SK-N-SH (cell line): ENCODE results near the gene PRLR. TPM values are rescaled to one million over a fixed set of nuclear protein-coding genes. Genes with fewer than 3 reads are reported as not detected.

Source experiments
- CTCF ChIA-PET: fragments of 300-600, 350-600 bp; formaldehyde crosslinking; extraction: SDS; loops from one replicate; lab custom pipeline; 2021; lab: Yijun Ruan, JAX
- POLR2A ChIA-PET: fragments of 350-600 bp; sonication (Branson Sonifier 250); formaldehyde crosslinking; extraction: SDS; loops from one replicate; lab custom pipeline; 2020; ENCODE audit warnings: antibody characterized with exemption, inconsistent platforms; lab: Yijun Ruan, JAX
- DNase-seq: peaks from one replicate; pipeline ENCODE4 v3.0.0; 2012
- H2AFZ ChIP-seq: fragments of 200-600 bp; sonication (generic); 2 replicates; pipeline ENCODE4 v1.8.1; 2016; ENCODE audit warnings: antibody characterized with exemption, mild to moderate bottlenecking, low read depth
- H3F3A ChIP-seq: fragments of 200-600 bp; sonication (generic); replicated peaks from 2 replicates; pipeline ENCODE3; 2016; ENCODE audit warnings: antibody characterized with exemption, mild to moderate bottlenecking; ENCODE audit not compliant: insufficient read depth
- H3K27ac ChIP-seq, 2 experiments: fragments of 200-500 bp in 1 of 2; fragments of 200-600 bp in 1 of 2; sonication (Bioruptor generic) in 1 of 2; sonication (generic), shearing (Covaris generic) in 1 of 2; 2 replicates each; pipeline versions ENCODE4 v1.5.1 to v1.6.1; 2014 to 2016; ENCODE audit warnings: low read depth in 2 of 2, inconsistent platforms in 1 of 2, low read length in 1 of 2, mild to moderate bottlenecking in 1 of 2, mixed read lengths in 1 of 2
- H3K27me3 ChIP-seq: fragments of 200-600 bp; sonication (generic), shearing (Covaris generic); 2 replicates; pipeline ENCODE4 v1.6.1; 2016; ENCODE audit warnings: mixed run types; ENCODE audit not compliant: insufficient read depth
- H3K36me3 ChIP-seq, 2 experiments: fragments of 200-500 bp in 1 of 2; fragments of 200-600 bp in 1 of 2; sonication (Bioruptor generic) in 1 of 2; sonication (generic) in 1 of 2; replicated peaks in 1 of 2; 2 replicates each; pipeline versions ENCODE3 to v1.5.1; 2014 to 2016; ENCODE audit warnings: low read length in 1 of 2, mild to moderate bottlenecking in 1 of 2; ENCODE audit not compliant: insufficient read depth in 2 of 2, control insufficient read depth in 1 of 2
- H3K4me1 ChIP-seq, 2 experiments: fragments of 200-500 bp in 1 of 2; fragments of 200-600 bp in 1 of 2; sonication (Bioruptor generic) in 1 of 2; sonication (generic), shearing (Covaris generic) in 1 of 2; 2 replicates each; pipeline versions ENCODE4 v1.5.1 to v1.6.1; 2014 to 2016; ENCODE audit warnings: low read depth in 1 of 2, low read length in 1 of 2, mixed run types in 1 of 2; ENCODE audit not compliant: insufficient read depth in 2 of 2, control insufficient read depth in 1 of 2
- H3K4me2 ChIP-seq: fragments of 200-600 bp; sonication (generic), shearing (Covaris generic); 2 replicates; pipeline ENCODE4 v1.6.1; 2017; ENCODE audit warnings: mixed run types
- H3K4me3 ChIP-seq, 2 experiments: fragments of 200-500 bp in 1 of 2; fragments of 200-600 bp in 1 of 2; sonication (Bioruptor generic) in 1 of 2; sonication (generic), shearing (Covaris generic) in 1 of 2; 2 replicates each; pipeline versions ENCODE4 v1.5.1 to v1.8.1; 2014 to 2016; ENCODE audit warnings: low read depth in 2 of 2, inconsistent platforms in 1 of 2, low read length in 1 of 2, mild to moderate bottlenecking in 1 of 2, mixed read lengths in 1 of 2, moderate library complexity in 1 of 2
- H3K79me2 ChIP-seq: fragments of 200-600 bp; sonication (generic); 2 replicates; pipeline ENCODE4 v1.8.1; 2017; ENCODE audit warnings: mild to moderate bottlenecking; ENCODE audit not compliant: insufficient read depth
- H3K9ac ChIP-seq: fragments of 200-600 bp; sonication (generic); 2 replicates; pipeline ENCODE4 v1.6.1; 2017; ENCODE audit warnings: mixed run types
- H3K9me2 ChIP-seq: fragments of 200-600 bp; sonication (generic); 2 replicates; pipeline ENCODE4 v1.6.1; 2017; ENCODE audit warnings: mixed run types
- H3K9me3 ChIP-seq: fragments of 200-600 bp; sonication (generic); 2 replicates; pipeline ENCODE4 v1.6.1; 2017; ENCODE audit warnings: mixed run types, mild to moderate bottlenecking, moderate library complexity
- H4K20me1 ChIP-seq: fragments of 200-600 bp; sonication (generic); 2 replicates; pipeline ENCODE4 v1.6.1; 2017; ENCODE audit warnings: mild to moderate bottlenecking, mixed run types; ENCODE audit not compliant: insufficient read depth
- ELF1 ChIP-seq: IDR thresholded peaks from 2 replicates; pipeline ENCODE4 v1.4.0; 2012
- EP300 ChIP-seq, 2 experiments: IDR thresholded peaks; 2 replicates each; pipeline versions ENCODE4 v1.4.0 to v1.6.1; 2012; ENCODE audit warnings: borderline replicate concordance in 1 of 2, low read depth in 1 of 2, low read length in 1 of 2
- FOXM1 ChIP-seq: IDR thresholded peaks from 2 replicates; pipeline ENCODE4 v1.4.0; 2012; ENCODE audit warnings: low read depth, mild to moderate bottlenecking
- GATA2 ChIP-seq: sonication (generic); formaldehyde crosslinking; IDR thresholded peaks from 2 replicates; pipeline ENCODE4 v1.5.0; 2020; ENCODE audit warnings: mild to moderate bottlenecking, missing genetic modification reagents
- MXI1 ChIP-seq: IDR thresholded peaks from 2 replicates; pipeline ENCODE4 v1.6.1; 2012; ENCODE audit warnings: mild to moderate bottlenecking, low read depth, low read length, improper control_type of control experiment
- NFIC ChIP-seq: IDR thresholded peaks from 2 replicates; pipeline ENCODE4 v1.4.0; 2012; ENCODE audit warnings: borderline replicate concordance
- NRF1 ChIP-seq: IDR thresholded peaks from 2 replicates; pipeline ENCODE4 v1.6.1; 2012; ENCODE audit warnings: low read depth, mild to moderate bottlenecking, low read length
- REST ChIP-seq: IDR thresholded peaks from 2 replicates; pipeline ENCODE4 v1.6.1; 2012; ENCODE audit warnings: mild to moderate bottlenecking, low read depth, low read length, moderate library complexity
- SIN3A ChIP-seq: IDR thresholded peaks from 2 replicates; pipeline ENCODE4 v1.6.1; 2012; ENCODE audit warnings: low read depth, mild to moderate bottlenecking, low read length, moderate library complexity, borderline replicate concordance
- SMC3 ChIP-seq: IDR thresholded peaks from 2 replicates; pipeline ENCODE4 v1.6.1; 2012; ENCODE audit warnings: low read depth, low read length, improper control_type of control experiment
- TCF12 ChIP-seq: IDR thresholded peaks from 2 replicates; pipeline ENCODE4 v1.4.0; 2012
- USF1 ChIP-seq: IDR thresholded peaks from 2 replicates; pipeline ENCODE4 v1.4.0; 2012; ENCODE audit warnings: low read depth, borderline replicate concordance
- USF2 ChIP-seq: fragments of 150-350 bp; IDR thresholded peaks from 2 replicates; pipeline ENCODE4 v1.6.1; 2017; ENCODE audit warnings: antibody characterized with exemption, low read length, low read depth, borderline replicate concordance
- WGBS: methylation state at CpG from one replicate; pipeline ENCODE4 v1.1.6; 2017; ENCODE audit warnings: low lambda C conversion rate; 5-methylcytosine and 5-hydroxymethylcytosine counted together
- polyA plus RNA-seq, 3 experiments: library from polyadenylated mRNA; depleted of rRNA; stranded (reverse); fragments of >200 nt; gene quantifications; 2 replicates each; pipeline ENCODE4 v1.2.3, GENCODE V29; 2012
- TF ChIP-seq, protein P1 (sequence below): IDR thresholded peaks from 2 replicates; pipeline ENCODE4 v1.4.0; 2012; ENCODE audit warnings: low read depth, borderline replicate concordance
- TF ChIP-seq, protein P2 (sequence below): fragments of 200-600 bp; sonication (generic); IDR thresholded peaks from 2 replicates; pipeline ENCODE4 v1.6.1; 2017; ENCODE audit warnings: antibody characterized with exemption, mild to moderate bottlenecking, moderate library complexity

Gene PRLR
- polyA plus RNA-seq, 1 of the 3 experiments (the other 2 are of a cell fraction) = 0.13 TPM

DNA sequence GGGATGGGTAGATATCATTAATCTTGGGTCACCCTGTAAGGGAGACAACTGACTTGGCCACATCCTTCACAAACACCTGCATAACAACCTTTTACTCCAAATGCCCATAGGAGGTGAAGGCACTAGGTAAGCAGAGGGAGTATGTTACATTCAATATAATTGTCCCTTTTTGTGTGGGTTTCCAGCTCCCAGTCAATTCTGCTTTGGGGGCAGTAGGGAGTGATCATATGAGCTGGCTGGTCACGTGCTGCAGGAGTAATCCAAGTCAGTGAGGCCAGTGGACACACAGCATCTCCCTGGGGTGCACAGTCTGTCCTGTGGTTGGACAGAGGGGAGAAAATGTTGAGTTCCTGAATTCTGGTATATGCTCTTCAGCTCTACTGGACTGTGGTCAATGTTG is 181.4 kb downstream of the PRLR start:
- no peak overlapping the region for H3K4me2 ChIP-seq
- H3F3A ChIP-seq = no peaks in the 10 kb centered on the region
- no peak overlapping the region for H3K4me3 ChIP-seq
- no peaks in the 10 kb centered on the region for H4K20me1 ChIP-seq
- H3K79me2 ChIP-seq = no peaks in the 10 kb centered on the region
- no peak overlapping the region for H3K9ac ChIP-seq
- CTCF ChIA-PET = no interaction called here
- H3K27ac ChIP-seq = no peak overlapping the region
- no peaks in the 10 kb centered on the region for H3K36me3 ChIP-seq
- no peaks in the 10 kb centered on the region for H3K27me3 ChIP-seq
- 57% methylated on average over 1 of the region's 1 CpG for WGBS
- no peaks in the 10 kb centered on the region for H3K4me1 ChIP-seq
- TF ChIP-seq MXI1 (no peak), FOXM1 (no peak), NFIC (no peak), EP300 (IDR thresholded peaks at IDR 0.05; ENCODE audit: borderline replicate concordance in 1 of 2, low read depth in 1 of 2, low read length in 1 of 2) (no peak), SIN3A (no peak), SMC3 (no peak), GATA2 (CRISPR knock-in tag) (no peak), USF2 (no peak), REST (no peak), USF1 (no peak), ELF1 (no peak), NRF1 (no peak), TCF12 (no peak)
- TF ChIP-seq, protein P1, sequence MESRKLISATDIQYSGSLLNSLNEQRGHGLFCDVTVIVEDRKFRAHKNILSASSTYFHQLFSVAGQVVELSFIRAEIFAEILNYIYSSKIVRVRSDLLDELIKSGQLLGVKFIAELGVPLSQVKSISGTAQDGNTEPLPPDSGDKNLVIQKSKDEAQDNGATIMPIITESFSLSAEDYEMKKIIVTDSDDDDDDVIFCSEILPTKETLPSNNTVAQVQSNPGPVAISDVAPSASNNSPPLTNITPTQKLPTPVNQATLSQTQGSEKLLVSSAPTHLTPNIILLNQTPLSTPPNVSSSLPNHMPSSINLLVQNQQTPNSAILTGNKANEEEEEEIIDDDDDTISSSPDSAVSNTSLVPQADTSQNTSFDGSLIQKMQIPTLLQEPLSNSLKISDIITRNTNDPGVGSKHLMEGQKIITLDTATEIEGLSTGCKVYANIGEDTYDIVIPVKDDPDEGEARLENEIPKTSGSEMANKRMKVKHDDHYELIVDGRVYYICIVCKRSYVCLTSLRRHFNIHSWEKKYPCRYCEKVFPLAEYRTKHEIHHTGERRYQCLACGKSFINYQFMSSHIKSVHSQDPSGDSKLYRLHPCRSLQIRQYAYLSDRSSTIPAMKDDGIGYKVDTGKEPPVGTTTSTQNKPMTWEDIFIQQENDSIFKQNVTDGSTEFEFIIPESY = no peak
- TF ChIP-seq, protein P2, sequence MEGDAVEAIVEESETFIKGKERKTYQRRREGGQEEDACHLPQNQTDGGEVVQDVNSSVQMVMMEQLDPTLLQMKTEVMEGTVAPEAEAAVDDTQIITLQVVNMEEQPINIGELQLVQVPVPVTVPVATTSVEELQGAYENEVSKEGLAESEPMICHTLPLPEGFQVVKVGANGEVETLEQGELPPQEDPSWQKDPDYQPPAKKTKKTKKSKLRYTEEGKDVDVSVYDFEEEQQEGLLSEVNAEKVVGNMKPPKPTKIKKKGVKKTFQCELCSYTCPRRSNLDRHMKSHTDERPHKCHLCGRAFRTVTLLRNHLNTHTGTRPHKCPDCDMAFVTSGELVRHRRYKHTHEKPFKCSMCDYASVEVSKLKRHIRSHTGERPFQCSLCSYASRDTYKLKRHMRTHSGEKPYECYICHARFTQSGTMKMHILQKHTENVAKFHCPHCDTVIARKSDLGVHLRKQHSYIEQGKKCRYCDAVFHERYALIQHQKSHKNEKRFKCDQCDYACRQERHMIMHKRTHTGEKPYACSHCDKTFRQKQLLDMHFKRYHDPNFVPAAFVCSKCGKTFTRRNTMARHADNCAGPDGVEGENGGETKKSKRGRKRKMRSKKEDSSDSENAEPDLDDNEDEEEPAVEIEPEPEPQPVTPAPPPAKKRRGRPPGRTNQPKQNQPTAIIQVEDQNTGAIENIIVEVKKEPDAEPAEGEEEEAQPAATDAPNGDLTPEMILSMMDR = no peak
- TF ChIP-seq, all 33 proteins: peak for 0
- H3K9me3 ChIP-seq = no peaks in the 10 kb centered on the region
- H3K9me2 ChIP-seq = no peaks in the 10 kb centered on the region
- DNase-seq = no peak
- H2AFZ ChIP-seq = no peak overlapping the region
- POLR2A ChIA-PET = no interaction called here
